GM12864 (cell line): ENCODE data around the gene CEBPA.

ENCODE experiments used
- DNase-seq: peaks from one replicate; pipeline ENCODE4 v3.0.0-alpha.2; 2011; ENCODE audit warnings: low read depth
- H3K4me3 ChIP-seq: 2 replicates; pipeline ENCODE4 v1.5.1; 2011; ENCODE audit warnings: mild to moderate bottlenecking, low read depth, low read length, control low read depth
- CTCF ChIP-seq: IDR thresholded peaks from 2 replicates; pipeline ENCODE4 v1.5.1; 2011; ENCODE audit warnings: low read depth, mild to moderate bottlenecking, moderate library complexity, low read length, control low read depth, inconsistent platforms; ENCODE audit errors: missing control alignments

Gene CEBPA

GRCh38 chr19:33302175-33302973 lies at the start of gene CEBPA:
Gene CEBPA, minus strand, starts transcription at chr19:33302534. Its CDS starts 120 bp downstream, at chr19:33302414.
- peak within 1 kb of the TSS; percentile 42 for H3K4me3 ChIP-seq
- DNase-seq = no peak
- TF ChIP-seq CTCF = peak; percentile 33

GRCh38 chr19:33350538-33351309 lies 48.4 kb upstream of the CEBPA start:
- no peak for TF ChIP-seq CTCF
- H3K4me3 ChIP-seq = no peak overlapping the region
- DNase-seq = no peak

- no peak for DNase-seq
- TF ChIP-seq CTCF = no peak
- H3K4me3 ChIP-seq = no peak overlapping the region
These were observed 47.3 kb upstream of the CEBPA start for GRCh38 chr19:33349319-33350289.

- DNase-seq = no peak
- H3K4me3 ChIP-seq = no peak overlapping the region
- TF ChIP-seq CTCF = no peak
These were observed 46.1 kb upstream of the CEBPA start for GRCh38 chr19:33348301-33349010.

- no peak for TF ChIP-seq CTCF
- DNase-seq = no peak
- no peak overlapping the region for H3K4me3 ChIP-seq
These were observed 45.0 kb upstream of the CEBPA start for GRCh38 chr19:33347300-33347699.

- no peak for DNase-seq
- TF ChIP-seq CTCF = no peak
- no peak overlapping the region for H3K4me3 ChIP-seq
These were observed 44.3 kb upstream of the CEBPA start for GRCh38 chr19:33346665-33347064.
